ENCODE measurements around the gene SELENOS.

DNA sequence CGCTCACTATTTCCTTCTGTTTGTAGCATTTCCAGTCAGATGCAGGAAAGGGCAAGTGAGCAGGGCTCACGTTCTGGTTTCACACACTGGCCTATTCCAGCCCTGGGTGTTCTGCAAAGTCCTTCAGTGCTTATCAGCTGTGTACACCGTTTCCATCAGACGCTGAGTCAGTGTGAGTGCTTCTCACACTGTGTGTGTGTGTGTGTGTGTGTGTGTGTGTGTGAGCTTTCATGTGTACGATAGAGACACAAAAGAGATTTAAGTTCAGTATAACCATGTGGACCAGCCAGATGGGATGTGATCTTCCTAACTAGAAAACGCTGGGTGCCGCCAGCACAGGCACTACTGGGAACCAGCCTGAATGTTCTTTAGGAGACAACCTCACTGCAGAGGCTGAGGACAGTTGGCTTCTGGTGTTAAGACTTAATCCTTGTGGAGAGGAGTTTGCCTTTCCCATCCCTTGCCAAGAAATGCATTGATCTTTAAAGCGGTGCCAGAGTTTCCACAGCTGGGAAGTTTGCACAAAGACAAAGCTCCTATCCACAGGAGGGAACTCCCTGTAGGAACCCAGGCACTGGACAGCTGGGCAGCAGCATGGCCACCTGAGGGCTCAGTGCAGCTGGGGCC, 21.6 kb downstream of the SELENOS start:
- TF ChIP-seq, protein P1, sequence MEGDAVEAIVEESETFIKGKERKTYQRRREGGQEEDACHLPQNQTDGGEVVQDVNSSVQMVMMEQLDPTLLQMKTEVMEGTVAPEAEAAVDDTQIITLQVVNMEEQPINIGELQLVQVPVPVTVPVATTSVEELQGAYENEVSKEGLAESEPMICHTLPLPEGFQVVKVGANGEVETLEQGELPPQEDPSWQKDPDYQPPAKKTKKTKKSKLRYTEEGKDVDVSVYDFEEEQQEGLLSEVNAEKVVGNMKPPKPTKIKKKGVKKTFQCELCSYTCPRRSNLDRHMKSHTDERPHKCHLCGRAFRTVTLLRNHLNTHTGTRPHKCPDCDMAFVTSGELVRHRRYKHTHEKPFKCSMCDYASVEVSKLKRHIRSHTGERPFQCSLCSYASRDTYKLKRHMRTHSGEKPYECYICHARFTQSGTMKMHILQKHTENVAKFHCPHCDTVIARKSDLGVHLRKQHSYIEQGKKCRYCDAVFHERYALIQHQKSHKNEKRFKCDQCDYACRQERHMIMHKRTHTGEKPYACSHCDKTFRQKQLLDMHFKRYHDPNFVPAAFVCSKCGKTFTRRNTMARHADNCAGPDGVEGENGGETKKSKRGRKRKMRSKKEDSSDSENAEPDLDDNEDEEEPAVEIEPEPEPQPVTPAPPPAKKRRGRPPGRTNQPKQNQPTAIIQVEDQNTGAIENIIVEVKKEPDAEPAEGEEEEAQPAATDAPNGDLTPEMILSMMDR (IDR thresholded peaks at IDR 0.05): no peak
- TF ChIP-seq POLR2A (IDR thresholded peaks at IDR 0.05): no peak
